CD4-positive, alpha-beta T cell treated with Interleukin-1 beta for 1 hour (primary cell): ENCODE results near the gene FBXO24.
"Not testable (repeated sequence)": the region's sequence is repeated elsewhere in the genome, so short reads cannot be mapped to it uniquely, and the experiment has no call there.

Experiments
- DNase-seq, 2 donors: peaks; one replicate each; pipeline ENCODE4 v3.0.0-alpha.2; 2020 to 2022

The FBXO24 gene, protein sequence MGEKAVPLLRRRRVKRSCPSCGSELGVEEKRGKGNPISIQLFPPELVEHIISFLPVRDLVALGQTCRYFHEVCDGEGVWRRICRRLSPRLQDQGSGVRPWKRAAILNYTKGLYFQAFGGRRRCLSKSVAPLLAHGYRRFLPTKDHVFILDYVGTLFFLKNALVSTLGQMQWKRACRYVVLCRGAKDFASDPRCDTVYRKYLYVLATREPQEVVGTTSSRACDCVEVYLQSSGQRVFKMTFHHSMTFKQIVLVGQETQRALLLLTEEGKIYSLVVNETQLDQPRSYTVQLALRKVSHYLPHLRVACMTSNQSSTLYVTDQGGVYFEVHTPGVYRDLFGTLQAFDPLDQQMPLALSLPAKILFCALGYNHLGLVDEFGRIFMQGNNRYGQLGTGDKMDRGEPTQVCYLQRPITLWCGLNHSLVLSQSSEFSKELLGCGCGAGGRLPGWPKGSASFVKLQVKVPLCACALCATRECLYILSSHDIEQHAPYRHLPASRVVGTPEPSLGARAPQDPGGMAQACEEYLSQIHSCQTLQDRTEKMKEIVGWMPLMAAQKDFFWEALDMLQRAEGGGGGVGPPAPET

DNA sequence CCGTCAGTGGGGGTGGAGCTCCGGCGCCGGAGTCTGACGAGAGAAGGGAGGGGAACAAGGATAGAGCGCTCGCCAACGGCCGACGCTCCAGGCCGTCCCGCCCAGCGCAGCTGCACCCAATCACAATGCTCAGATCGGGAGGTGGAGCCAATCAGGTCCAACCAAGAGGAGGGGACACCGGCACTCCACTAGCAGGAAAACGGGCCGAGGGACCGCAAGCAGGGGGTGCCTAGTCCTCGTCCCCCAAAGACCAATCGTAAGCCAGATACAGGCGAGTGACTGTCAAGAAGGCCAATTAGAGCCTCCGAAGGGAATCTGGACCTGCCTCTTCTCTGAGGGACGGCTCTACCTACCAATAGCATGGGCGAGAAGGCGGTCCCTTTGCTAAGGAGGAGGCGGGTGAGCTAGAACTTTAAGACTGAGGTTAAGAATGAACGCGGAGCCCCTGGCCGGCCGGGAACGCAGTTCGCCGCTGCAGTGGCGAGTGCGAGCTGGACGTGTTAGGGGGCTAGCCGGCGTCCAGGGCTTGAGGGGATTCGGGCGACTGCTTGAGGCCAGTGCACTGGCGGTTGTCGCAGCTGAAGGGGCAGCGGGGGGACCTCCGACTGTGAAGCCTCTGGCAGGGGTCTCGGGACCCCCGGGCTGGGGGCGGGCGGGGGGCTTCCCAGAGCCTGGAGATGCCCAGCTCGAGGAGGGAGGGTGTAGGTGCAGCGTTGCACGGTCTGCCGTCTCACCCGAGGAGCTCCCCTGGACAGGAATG, at the start of gene FBXO24:
Gene FBXO24, plus strand, starts transcription at position 63 of the 760 bp plus-strand sequence. Its CDS starts 298 bp downstream, at position 361.
- DNase-seq, result peak; percentile 100

DNA sequence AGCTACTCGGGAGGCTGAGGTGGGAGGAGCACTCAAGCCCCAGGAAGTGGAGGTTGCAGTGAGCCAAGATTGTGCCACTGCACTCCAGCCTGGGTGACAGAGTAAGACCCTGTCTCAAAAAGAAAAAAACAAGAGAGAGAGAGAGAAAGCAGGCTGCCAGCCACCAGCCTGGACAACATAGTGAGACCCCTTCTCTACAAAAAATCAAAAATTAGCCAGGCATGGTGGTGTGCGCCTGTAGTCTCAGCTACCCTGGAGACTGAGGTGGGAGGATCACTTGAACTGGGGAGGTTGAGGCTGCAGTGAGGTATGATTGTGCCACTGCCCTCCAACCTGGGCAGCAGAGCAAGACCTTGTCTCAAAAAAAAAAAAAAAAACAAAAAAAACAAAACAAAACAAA, 49.4 kb upstream of the FBXO24 start:
- DNase-seq, result not testable (repeated sequence)

DNA sequence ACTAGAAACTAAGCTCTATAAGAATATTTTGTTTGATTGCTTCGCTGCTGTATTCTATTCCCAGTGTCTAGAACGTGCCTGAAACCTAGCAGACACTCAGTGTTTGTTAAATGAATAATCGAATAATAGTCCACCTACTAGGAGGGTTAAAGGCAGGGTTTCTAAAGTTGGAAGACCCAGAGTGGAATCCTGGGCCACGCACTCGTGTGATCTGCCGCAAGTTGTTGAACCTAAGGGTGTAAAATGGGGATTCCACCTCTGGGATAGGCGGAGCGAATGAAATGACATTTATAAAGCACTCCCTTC, 47.8 kb upstream of the FBXO24 start:
- DNase-seq, result no peak

DNA sequence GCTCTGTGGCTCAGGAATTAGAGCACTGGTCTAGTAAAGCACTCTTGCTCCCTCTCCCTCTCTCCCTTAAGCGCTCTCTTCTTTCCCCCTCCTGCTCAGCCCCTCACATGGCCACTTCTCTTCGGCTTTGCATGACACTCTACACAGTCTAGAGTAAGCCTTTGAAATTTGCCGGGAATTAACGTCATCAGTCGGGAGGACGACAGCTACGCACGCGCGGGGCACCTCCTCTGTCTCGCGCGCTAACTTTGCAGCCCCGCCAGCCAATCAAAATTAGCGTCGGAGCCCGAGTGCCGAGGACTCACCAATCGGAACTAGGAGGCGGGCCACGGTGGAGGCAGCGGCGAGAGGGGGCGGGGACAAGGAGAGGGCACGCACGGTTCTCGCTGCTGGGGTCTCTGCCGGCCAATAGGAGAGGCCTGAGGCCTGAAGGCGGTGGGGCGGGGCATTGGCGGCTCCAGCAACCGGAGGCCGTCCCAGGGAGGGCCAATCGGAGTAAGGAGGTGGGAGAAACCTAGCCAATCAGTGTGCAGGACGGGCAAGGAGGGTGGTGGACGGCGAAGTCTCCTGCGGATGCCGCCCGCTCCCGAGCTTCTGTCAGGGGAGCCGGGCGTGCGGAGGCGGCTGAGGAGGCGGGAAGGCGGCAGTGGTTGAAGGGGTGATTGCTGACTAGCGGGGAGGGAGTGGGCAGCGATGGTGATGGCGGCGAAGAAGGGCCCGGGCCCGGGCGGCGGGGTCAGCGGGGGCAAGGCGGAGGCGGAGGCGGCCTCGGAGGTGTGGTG, 47.3 kb upstream of the FBXO24 start, which contains the start of gene AGFG2:
Gene AGFG2, plus strand, starts transcription at position 550 of the 782 bp plus-strand sequence. Its CDS starts 144 bp downstream, at position 694.
- peak; percentile 100 for DNase-seq

DNA sequence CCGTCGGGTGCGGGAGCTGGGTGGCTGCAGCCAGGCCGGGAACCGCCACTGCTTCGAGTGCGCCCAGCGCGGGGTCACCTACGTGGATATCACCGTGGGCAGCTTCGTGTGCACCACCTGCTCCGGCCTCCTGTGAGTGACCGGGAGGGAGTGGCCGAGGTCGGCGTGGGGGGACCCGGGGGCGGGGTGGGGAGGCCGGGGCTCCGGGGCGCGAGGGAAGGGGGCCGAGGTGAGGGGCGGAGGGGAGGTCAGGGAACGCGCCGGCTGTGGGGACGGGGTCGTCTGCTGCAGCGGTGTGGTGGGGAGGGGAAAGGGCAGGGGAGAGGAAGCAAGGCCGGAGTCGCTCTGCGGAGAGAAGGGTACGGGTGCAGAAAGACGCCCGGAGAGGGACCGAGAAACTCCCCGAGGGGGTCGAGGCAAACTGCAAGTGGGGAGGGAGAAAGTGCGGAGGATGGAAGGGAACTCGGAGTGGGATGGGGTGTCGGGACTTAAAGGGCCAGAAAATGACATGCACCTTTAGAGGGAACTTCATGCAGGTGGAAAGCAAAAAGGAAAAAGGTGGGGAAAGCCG, 46.6 kb upstream of the FBXO24 start:
- DNase-seq, result no peak

DNA sequence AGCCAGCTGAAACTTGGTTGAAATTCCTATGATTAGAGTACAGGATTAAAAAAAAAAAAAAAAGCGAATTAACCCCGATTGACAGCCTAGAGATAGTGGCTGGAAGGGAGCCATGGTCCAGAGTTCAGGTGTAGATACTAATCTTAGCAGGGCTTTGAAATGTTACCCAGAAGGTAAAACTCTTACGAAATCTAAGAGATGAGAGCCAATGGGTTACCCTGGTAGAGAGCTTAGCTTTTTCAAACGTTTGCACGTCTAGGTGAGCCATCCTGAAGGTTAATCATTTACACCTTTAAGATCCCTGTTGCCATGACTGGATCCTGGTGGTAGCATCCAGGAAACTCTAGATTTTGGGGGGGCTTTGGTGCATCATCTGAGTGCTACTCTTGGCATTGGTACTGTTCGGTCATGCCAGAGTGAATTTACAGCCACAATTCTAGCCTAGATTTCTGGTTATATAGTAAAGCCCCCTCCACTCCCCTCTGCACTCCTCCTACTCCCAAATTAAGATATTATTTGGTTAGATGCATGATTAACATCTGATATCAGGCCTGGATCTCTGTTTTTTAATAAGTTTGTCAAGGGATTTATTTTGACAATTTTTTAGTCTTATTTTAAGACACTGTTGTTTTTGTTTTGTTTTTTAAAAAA, 45.9 kb upstream of the FBXO24 start:
- no peak for DNase-seq

DNA sequence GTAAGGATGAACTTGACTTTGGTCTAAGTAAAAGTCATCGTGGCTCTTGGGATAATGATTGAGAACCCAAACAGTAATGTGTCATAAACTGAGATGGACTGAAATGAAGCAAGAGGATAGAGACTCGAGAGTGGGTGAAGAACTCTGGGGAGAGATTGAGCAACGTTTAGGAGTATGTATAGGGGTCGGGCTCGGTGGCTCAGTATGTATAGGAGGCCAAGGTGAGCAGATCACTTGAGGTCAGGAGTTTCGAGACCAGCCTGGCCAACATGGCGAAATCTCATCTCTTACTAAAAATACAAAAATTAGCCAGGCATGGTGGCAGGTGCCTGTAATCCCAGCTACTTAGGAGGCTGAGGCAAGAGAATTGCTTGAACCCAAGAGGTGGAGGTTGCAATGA, 44.8 kb upstream of the FBXO24 start:
- not testable (repeated sequence) for DNase-seq

DNA sequence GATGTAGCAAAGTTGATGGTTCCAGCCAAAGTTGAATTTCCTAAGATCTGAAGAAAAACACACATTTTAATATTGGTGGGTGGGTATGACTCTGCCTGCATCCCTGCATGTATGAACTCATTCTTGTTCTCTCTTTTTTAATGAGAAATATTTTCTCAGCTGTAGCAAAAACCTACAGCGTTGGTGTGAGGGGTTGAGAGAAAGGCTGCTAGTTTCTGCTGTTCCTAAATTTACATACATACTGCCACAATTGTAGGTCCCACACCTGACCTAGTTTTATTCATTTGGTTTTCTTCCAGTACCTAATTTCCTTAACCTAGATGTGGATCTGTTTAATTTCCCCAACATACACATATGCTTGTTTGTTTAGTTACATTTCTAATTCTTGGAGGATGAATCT, 42.5 kb upstream of the FBXO24 start:
- DNase-seq, result no peak

DNA sequence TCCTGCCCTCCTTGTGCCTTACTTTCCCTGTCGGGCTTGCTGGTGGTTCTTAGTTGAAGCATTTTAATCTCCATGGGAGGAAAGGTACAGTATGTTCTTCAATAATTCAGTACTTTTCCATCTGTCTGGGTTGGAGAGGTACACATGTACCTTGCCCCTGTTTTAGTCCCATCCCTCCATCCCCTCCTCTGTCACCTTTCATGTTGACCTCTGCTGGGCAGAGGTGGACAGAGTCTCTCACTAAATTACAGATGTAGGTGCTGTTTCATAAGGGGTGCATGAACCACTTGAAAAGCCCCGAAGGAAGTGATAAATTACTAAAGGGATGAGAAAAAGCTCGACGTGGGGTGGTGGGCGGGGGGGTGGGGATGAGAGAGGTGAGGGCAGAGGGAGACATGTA, 41.7 kb upstream of the FBXO24 start:
- DNase-seq, result no peak

DNA sequence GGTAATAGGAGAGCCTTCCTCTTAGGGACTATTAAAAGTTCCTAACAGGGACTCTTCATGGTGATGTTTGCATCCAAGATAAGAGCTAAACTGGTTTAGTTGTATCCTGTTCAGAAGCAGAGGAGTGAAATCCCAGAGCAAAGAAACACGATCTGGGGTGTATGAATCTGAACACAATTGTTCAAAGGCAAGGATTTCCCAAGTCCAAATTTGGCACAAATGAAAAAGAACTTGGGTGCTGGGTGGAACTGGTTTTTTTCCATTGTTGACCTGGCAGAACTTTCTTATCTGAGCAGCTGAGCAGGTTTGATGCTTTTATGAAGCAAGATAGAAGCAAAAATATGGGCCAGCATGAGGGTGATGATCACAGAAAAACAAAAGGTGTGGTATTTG, 41.2 kb upstream of the FBXO24 start:
- no peak for DNase-seq

DNA sequence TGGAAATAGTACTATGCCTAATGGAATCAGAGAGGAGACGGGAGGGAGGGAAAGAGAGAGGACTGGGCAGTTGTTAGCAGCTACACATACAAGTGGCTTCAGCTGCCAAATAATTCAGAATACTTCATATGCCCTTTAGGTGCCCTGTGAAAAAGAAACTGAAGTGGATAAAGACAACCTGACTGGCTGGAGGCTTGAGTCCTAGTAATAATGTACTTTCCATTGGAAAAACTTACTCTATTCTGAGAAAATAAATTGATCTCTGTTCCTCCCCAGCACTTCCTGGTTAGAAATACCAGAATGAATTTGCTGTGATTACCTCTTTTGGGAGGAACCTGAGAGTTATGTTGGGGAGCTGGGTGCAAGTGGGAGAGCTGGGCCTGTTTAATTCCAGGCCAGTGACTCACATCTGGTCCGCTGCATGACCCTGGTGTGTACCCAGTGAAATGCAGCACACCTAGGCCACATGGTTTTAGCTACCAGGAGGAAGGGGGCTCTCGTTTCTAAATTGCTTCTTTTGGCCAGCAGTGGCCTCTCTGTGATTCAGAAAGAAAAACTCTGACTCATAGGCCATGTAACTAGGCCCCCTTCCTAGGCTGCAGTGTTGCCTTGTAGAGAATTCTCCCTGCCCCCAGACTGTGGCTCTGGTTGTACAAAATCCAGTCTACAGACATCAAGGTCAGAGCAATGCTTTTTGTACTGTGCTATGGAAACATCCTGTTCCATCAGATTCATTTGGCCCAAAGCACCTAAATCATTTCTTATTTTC, 40.6 kb upstream of the FBXO24 start:
- DNase-seq, result peak in 1 of 2 donors; percentile 11

DNA sequence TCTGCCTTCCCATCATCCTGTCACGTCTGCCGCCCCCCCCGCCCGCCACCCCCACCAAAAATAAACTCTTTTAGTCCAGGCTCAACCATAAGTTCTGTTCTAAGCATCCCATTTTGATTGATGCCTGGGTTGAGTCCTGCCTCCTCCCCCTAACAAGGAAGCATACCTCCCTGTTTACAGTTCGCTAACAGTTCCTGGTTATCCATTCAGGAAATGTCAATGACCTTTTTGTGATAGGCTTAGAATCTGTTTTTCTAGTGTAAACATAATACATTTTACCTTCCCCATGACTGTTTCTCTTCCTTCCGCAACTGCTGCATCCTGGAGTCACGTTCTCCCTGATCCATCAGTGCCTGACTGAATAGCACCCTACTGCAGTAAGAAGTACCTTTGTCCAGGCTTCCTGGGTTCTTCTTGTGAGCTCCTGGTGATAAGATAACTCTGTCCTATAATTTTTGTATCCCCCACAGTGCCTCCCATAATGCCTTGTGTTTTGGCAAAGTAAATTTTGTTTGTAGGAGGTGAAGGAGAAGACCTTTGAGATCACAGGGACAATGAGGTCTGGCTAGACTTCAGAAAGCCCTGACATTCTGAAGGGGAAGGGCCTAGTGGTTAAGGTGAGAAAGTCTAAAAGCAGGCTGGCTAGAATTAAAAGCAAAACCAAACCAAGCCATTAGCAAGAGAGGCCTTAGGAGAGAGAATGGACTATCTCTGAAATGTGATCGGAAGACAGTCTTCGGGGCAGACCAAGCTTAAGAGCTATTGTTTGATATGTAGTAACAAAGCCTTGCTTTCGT, 39.8 kb upstream of the FBXO24 start:
- DNase-seq, result peak in 1 of 2 donors; percentile 68

DNA sequence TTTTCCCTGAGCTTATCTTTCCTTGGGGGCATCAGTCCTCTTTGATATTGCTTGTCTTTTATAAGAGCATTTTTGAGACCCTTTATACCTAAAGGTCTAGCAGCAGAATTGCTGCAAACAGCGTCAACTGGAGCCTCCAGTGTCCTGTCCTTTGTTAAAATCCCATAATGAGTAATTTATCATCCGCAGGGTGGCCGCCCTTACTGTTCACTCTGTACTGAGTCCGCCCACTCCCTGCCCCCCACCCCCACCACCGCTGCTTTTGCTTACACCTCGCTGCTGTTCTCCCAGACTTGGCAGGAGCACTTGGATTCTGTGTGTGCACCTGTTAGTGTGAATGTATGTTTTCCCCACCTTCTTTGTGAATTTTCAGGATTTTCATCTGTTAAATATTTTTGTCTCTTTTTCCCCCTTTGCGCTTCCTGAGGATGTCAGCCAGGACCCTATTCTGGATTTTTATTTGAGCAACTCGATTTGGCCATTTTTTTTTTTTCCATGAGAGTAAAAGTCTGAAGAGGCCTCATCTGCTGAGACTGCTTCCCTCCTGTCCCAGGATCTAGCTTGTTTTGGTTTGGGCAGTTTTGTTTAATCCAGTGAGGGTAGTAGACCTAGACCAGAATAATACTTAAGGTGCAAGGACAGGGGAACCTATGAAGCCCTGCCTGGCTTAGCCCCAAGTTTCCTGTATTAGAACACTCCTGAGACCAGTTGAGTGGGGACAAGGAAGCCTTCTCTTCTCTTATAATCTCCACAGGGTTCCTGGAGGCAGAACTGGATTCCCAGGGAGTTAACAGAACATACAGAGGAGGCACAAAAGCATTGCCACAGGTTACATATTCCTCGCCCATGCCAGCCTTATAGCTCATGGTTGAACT, 39.0 kb upstream of the FBXO24 start:
- no peak for DNase-seq

DNA sequence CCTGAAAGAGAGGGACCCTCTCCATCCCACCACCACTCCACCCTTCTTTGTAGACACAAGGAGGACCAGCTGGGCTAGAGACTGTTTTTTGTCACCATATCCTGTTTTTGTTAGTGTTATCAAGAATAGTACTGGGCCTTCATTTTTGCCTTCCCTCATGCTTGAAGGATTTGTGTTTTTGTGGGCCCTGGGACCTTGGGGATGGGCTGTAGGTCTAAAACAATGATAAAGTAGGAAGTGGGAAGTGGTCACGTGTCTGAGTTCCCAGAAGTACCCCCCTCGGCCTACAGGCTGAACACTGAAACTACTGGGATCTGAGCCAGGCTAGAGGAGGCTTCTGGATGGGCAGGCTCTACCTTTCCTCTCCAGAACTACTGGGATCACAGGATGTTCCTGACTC, 38.3 kb upstream of the FBXO24 start:
- no peak for DNase-seq

DNA sequence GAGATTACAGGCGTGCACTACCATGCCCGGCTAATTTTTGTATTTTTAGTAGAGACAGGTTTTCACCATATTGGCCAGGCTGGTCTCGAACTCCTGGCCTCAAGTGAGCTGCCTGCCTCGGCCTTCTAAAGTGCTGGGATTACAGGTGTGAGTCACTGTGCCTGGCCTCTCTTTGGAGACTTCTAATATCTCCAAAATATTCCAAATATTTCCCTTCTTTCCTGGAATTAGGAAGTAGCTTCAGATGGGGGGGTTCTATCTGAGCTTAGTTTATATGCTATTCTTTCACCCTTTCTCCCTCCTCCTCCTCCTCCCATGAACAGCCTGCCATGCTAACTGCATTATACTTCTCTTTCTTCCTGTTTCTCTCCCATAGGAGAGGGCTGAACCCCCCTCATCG, 37.7 kb upstream of the FBXO24 start:
- DNase-seq, result not testable (repeated sequence)

DNA sequence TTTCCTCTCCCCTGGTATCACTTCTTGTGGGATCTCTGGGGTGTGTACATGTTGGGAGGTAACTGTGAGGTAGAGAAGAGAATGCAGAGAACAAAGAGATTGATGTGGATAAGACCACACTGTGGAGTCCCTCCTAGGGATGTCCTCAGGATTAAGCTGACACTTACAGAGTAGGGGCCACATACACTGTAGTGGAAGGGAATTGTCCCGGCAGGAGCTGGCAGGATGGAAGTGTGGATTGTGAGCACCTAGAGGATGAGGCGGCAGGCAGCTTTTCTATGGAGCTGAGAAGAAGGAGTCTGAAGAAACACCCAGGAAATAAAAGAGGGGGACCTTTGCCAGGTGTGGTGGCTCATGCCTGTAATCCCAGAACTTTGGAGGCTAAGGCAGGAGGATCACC, 33.6 kb upstream of the FBXO24 start:
- no peak for DNase-seq

DNA sequence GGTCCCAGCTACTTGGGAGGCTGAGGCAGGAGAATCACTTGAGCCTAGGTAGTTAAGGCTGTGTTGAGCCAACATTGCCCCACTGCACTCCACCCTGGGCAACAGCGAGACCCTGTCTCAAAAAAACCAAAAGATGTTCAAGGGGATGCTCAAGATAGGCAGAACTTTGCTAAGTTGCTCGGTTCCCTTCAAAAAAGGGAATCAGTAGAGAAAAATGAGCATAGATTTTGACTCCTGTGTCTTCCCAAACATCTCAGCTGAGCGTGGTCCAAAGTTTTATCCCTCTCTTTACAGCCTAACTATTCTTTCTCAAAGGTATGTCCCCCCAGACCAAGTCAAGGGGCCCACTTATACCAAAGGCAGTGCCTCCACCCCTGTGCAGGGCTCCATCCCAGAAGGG, 33.1 kb upstream of the FBXO24 start:
- DNase-seq, result no peak

DNA sequence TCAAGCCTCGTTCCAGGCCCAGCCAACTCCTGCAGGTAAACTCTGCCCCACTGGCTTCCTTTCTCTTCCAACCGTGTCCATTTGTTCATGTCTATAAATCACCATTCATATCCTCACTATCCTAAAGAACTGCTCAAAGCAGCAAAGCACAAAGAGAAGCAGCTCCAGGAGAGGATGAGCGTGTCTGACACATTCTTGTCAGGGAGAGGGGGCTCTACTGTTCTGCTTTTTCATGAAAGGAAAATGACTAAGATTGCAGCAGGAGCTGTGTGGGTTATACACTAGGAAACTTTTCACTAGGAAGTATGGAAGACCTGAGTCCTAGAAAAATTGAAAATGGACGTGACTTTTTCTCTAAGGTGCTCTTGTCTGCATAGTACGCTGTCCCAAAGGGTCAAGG, 30.4 kb upstream of the FBXO24 start:
- DNase-seq, result no peak

DNA sequence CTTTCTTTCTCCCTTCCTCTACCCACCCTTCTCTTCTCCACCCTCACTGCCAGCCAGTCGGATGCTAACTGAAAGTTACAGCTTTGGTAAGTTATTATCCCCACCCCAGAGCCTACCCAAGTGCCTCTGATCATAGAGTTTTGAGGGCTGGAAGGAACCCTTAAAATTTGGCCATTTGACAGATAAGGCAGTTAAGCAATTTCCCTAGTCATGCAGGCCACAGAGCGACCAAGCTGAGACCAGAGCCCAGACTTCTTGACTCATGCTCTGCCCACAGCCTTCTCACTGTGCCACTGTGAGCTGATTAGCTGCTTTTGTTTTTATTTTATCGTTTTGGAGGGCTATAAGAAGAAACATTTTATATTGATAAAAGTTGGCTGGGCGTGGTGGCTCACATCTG, 29.6 kb upstream of the FBXO24 start:
- DNase-seq, result peak in 1 of 2 donors; percentile 14
